OCI-LY7 (cell line): ENCODE data around the gene TDRD1. TPM values are rescaled to one million over a fixed set of nuclear protein-coding genes. Genes with fewer than 3 reads are reported as not detected.

Experiments
- BruUV-seq: library from RNA; stranded (reverse); fragments of 400-500 nt; replicated peaks from 2 replicates; lab custom pipeline; 2021; lab: Mats Ljungman, UMichigan
- CTCF ChIA-PET: fragments of 300-600 bp; sonication (Branson Sonifier 250); formaldehyde crosslinking; loops from one replicate; lab custom pipeline; 2022; ENCODE audit warnings: antibody characterized with exemption; ENCODE audit not compliant: unreplicated experiment; lab: Charles Lee
- POLR2A ChIA-PET: fragments of 300-600 bp; sonication (Branson Sonifier 250); formaldehyde crosslinking; loops from one replicate; lab custom pipeline; 2022; ENCODE audit warnings: antibody characterized with exemption; lab: Charles Lee
- DNase-seq: peaks from one replicate; pipeline ENCODE4 v3.0.0-alpha.2; 2015; ENCODE audit warnings: low spot score
- H2AFZ ChIP-seq: fragments of 200-600 bp; sonication (generic), shearing (Covaris generic); 2 replicates; pipeline ENCODE4 v1.6.1; 2014; ENCODE audit warnings: mild to moderate bottlenecking, antibody characterized with exemption, low read length, moderate library complexity
- H3K27ac ChIP-seq: fragments of 200-600 bp; sonication (generic); 2 replicates; pipeline ENCODE4 v1.5.1; 2014; ENCODE audit warnings: mixed run types, low read depth, mild to moderate bottlenecking, moderate library complexity, low read length, inconsistent platforms; ENCODE audit not compliant: poor library complexity, severe bottlenecking
- H3K36me3 ChIP-seq: fragments of 200-600 bp; sonication (generic); 2 replicates; pipeline ENCODE4 v1.6.1; 2014; ENCODE audit warnings: mild to moderate bottlenecking, antibody characterized with exemption, low read length, moderate library complexity, mixed read lengths; ENCODE audit not compliant: insufficient read depth
- H3K4me1 ChIP-seq: fragments of 200-600 bp; sonication (generic); 2 replicates; pipeline ENCODE4 v1.5.1; 2014; ENCODE audit warnings: mild to moderate bottlenecking, low read length; ENCODE audit not compliant: insufficient read depth, poor library complexity, severe bottlenecking
- H3K4me2 ChIP-seq: fragments of 200-600 bp; sonication (generic); 2 replicates; pipeline ENCODE4 v1.6.1; 2014; ENCODE audit warnings: mild to moderate bottlenecking, low read length
- H3K4me3 ChIP-seq: fragments of 200-600 bp; sonication (generic); 2 replicates; pipeline ENCODE4 v1.5.1; 2014; ENCODE audit warnings: mild to moderate bottlenecking, low read depth, low read length; ENCODE audit not compliant: poor library complexity, severe bottlenecking
- H3K79me2 ChIP-seq: fragments of 200-600 bp; sonication (generic); 2 replicates; pipeline ENCODE4 v1.6.1; 2016; ENCODE audit warnings: low read depth, mild to moderate bottlenecking, low read length, moderate library complexity, mixed read lengths; ENCODE audit not compliant: insufficient read depth
- H3K9me2 ChIP-seq: fragments of 200-600 bp; sonication (generic); 2 replicates; pipeline ENCODE4 v1.6.1; 2016; ENCODE audit warnings: mild to moderate bottlenecking, low read length, mixed read lengths; ENCODE audit not compliant: insufficient read depth
- H3K9me3 ChIP-seq: fragments of 200-600 bp; sonication (generic); 2 replicates; pipeline ENCODE4 v1.6.1; 2014; ENCODE audit warnings: mild to moderate bottlenecking, mixed run types, low read length, mixed read lengths
- H4K20me1 ChIP-seq: fragments of 200-600 bp; sonication (generic); 2 replicates; pipeline ENCODE4 v1.6.1; 2014; ENCODE audit warnings: mild to moderate bottlenecking, antibody characterized with exemption, low read length, moderate library complexity, mixed read lengths; ENCODE audit not compliant: insufficient read depth
- EZH2phosphoT487 ChIP-seq: fragments of 200-600 bp; sonication (generic); IDR thresholded peaks from 2 replicates; pipeline ENCODE4 v1.6.1; 2018; ENCODE audit warnings: low read depth, borderline replicate concordance, mild to moderate bottlenecking, mixed run types, antibody characterized with exemption, low read length, moderate library complexity, mixed read lengths
- intact Hi-C: fragments of 100-400 bp; cut with micrococcal nuclease; formaldehyde crosslinking; loops from one replicate; pipeline ENCODE4 v1.10.0; 2022; ENCODE audit not compliant: unreplicated experiment
- total RNA-seq, 2 experiments: library from RNA; depleted of rRNA in 1 of 2; stranded (reverse); fragments of >200 nt in 1 of 2; shearing (Covaris generic) in 1 of 2; gene quantifications; 2 replicates each; pipeline ENCODE4 v1.2.3, GENCODE V29; 2014 to 2022
- TF ChIP-seq, protein P1 (sequence below): fragments of 200-600 bp; sonication (generic); conservative IDR thresholded peaks from 2 replicates; pipeline ENCODE4 v1.5.1; 2014; ENCODE audit warnings: mild to moderate bottlenecking, antibody characterized with exemption, low read length, moderate library complexity, mixed read lengths

Gene TDRD1
- total RNA-seq, 2 experiments from 2014 or later = not detected

DNA sequence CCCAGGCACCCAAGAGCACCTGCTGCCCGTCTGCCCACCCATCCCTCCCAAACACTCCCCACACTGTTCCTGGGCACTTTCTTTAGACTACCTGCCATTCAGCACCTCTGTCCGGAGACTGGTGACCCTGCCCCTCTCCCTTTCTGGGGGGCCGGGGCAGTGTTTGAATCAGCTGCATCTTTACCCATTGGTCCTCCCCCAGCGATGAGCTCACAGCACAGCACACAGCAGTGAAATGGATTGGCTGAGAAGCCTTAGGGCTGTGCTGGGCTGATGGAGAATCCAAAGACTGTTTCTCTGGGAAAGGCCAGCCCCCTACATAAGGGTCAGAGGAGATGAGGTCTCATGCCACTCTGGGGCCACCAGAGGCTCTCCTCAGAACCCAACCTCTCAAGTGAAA, 100.1 kb downstream of the TDRD1 start:
- TF ChIP-seq EZH2phosphoT487 = no peak
- TF ChIP-seq, protein P1, sequence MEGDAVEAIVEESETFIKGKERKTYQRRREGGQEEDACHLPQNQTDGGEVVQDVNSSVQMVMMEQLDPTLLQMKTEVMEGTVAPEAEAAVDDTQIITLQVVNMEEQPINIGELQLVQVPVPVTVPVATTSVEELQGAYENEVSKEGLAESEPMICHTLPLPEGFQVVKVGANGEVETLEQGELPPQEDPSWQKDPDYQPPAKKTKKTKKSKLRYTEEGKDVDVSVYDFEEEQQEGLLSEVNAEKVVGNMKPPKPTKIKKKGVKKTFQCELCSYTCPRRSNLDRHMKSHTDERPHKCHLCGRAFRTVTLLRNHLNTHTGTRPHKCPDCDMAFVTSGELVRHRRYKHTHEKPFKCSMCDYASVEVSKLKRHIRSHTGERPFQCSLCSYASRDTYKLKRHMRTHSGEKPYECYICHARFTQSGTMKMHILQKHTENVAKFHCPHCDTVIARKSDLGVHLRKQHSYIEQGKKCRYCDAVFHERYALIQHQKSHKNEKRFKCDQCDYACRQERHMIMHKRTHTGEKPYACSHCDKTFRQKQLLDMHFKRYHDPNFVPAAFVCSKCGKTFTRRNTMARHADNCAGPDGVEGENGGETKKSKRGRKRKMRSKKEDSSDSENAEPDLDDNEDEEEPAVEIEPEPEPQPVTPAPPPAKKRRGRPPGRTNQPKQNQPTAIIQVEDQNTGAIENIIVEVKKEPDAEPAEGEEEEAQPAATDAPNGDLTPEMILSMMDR = no peak
- Histone ChIP-seq H3K4me3 (no peak overlapping the region), H4K20me1 (no peaks in the 10 kb centered on the region), H3K36me3 (no peaks in the 10 kb centered on the region), H3K4me1 (no peaks in the 10 kb centered on the region), H3K27ac (no peak overlapping the region), H3K9me3 (no peaks in the 10 kb centered on the region), H3K79me2 (no peaks in the 10 kb centered on the region), H3K9me2 (no peaks in the 10 kb centered on the region), H2AFZ (no peak overlapping the region), H3K4me2 (no peak overlapping the region)
- intact Hi-C loops = no loop called here
- BruUV-seq = no TSS peak
- POLR2A ChIA-PET = no interaction called here
- CTCF ChIA-PET = no interaction called here
- no peak for DNase-seq

DNA sequence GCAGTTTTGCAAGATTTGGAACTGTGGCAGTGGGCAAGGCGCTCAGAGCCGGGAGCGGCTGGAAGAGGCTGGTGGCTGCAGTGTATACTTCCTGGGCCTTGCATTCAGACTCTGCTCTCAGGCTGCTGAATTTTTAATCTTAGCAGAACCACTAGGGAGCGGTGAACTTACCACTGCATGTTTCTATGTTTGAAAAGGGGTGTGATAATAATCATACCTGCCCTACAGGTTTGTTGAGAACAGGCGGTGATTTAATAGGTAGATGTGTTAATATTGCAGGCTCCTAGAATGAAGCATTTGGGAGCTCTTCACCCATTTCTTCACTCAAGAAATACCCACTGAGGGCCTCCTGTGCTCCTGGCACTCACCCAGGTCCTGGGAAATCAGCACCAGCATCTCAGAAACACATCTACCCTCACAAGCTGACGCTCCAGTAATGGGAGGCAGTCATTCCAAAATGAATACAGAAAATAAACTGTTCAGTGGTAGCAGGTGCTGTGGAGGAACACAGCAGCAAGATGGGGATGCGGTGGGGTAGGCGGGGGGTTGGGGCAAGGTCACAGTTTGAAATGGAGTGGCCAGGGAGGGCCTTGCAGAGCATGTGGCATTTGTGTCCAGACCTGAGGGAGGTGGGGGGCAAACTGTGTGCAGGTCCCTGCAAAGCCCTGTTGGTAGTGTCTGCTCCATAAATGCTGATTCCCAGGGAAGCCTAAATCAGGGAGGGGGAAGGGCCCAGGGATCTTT, 100.9 kb downstream of the TDRD1 start:
- H3K9me2 ChIP-seq = no peaks in the 10 kb centered on the region
- no peak overlapping the region for H2AFZ ChIP-seq
- no peaks in the 10 kb centered on the region for H3K36me3 ChIP-seq
- intact Hi-C loops = no loop called here
- TF ChIP-seq, protein P1 = no peak
- TF ChIP-seq EZH2phosphoT487 = no peak
- H3K4me3 ChIP-seq = no peak overlapping the region
- H3K9me3 ChIP-seq = no peaks in the 10 kb centered on the region
- BruUV-seq = no TSS peak
- CTCF ChIA-PET = no interaction called here
- H3K27ac ChIP-seq = no peak overlapping the region
- no peaks in the 10 kb centered on the region for H3K79me2 ChIP-seq
- no peaks in the 10 kb centered on the region for H3K4me1 ChIP-seq
- H3K4me2 ChIP-seq = no peak overlapping the region
- H4K20me1 ChIP-seq = no peaks in the 10 kb centered on the region
- POLR2A ChIA-PET = interaction anchor here (0.6 kb wide), 1 partner anchor 126 kb away, joined by 5 read pairs; no protein-coding TSS in a partner anchor
- DNase-seq = no peak

DNA sequence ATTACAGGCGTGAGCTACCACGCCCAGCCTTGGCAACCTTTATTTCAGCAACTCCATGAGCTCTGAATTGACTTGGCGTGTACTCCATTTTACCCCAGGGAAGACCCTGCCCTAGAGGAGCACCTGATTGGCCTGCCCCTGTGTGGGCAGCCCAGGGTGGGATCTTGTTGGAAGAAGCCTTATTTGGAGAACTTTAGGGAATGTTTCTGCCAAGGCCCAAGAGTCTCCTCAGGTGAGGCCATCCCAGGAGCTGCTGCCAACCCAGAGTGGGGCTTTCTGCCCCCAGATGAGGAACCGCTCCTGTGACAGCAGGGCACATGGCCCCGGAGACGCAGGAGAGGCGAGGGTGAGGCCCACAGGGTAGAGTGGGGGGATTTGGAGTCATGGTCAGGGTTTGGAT, 101.9 kb downstream of the TDRD1 start:
- no peaks in the 10 kb centered on the region for H4K20me1 ChIP-seq
- H3K27ac ChIP-seq = no peak overlapping the region
- H3K4me2 ChIP-seq = no peak overlapping the region
- POLR2A ChIA-PET = interaction anchor here (0.6 kb wide), 2 partner anchors 389 to 1917 kb away, joined by 3 read pairs; no protein-coding TSS in a partner anchor
- DNase-seq = no peak
- no peaks in the 10 kb centered on the region for H3K9me2 ChIP-seq
- no peaks in the 10 kb centered on the region for H3K36me3 ChIP-seq
- no peak for TF ChIP-seq EZH2phosphoT487
- TF ChIP-seq, protein P1 = no peak
- H3K79me2 ChIP-seq = no peaks in the 10 kb centered on the region
- CTCF ChIA-PET = no interaction called here
- H2AFZ ChIP-seq = no peak overlapping the region
- intact Hi-C loops = no loop called here
- no TSS peak for BruUV-seq
- no peaks in the 10 kb centered on the region for H3K9me3 ChIP-seq
- no peaks in the 10 kb centered on the region for H3K4me1 ChIP-seq
- H3K4me3 ChIP-seq = no peak overlapping the region
